GM21717 (cell line): Measurements from ENCODE around the gene UQCRQ.

Experiments used
- ATAC-seq: cut with Tn5 transposase; IDR thresholded peaks from one replicate; pipeline ENCODE4 v1.9.1; 2021; ENCODE audit warnings: mild to moderate bottlenecking, moderate library complexity; ENCODE audit not compliant: unreplicated experiment

UQCRQ gene

GRCh38 chr5:132870801-132871200 is 4.4 kb downstream of the UQCRQ start:
- no peak for ATAC-seq

DNA sequence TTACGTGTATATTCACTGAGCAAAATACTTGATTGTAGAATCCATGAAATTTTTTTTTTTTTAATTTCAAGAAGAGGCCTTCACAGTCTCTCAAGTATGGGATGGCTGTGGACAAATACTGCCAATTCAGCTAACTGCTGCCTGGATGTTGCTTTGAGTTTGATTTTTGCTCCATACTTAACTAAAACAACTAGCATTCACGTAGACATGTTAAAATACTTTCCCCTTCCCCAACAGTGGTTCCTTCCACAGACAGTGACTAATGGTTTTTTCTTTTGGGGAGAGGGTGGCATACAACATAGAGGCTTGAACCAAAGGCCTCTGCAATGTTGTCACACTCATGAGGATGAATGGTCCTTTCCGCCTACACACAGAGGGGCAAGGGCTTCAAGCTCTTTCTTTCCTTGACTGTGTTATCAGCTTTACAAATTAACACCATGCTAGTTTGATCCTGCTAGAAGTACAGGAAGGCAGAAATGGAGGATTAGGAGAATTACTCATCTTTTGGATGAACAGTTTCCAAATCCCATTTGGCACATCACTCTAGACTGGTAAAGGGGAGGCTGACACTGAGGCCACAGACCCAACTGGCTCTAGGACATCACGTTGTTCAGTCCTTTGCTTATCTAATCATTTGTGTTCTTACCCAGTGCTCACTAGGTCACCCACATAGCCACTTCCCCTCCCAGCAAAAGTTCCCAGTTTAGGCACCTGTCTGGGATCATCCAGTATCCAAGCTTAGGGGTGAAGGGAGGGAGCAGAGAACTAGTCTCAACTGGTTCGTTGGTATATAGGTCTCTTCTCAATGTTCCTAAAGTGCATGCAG is 5.2 kb downstream of the UQCRQ start:
- no peak for ATAC-seq

GRCh38 chr5:132872788-132873118 is 6.3 kb downstream of the UQCRQ start:
- no peak for ATAC-seq

GRCh38 chr5:132873119-132873929 is 6.9 kb downstream of the UQCRQ start, which contains the start of gene LEAP2:
Gene LEAP2, plus strand, starts transcription at chr5:132873668. Its CDS starts 27 bp downstream, at chr5:132873695.
- no peak for ATAC-seq

- no peak for ATAC-seq
Measured at GRCh38 chr5:132873930-132874271, 7.5 kb downstream of the UQCRQ start.

- ATAC-seq, result no peak
Measured at GRCh38 chr5:132876020-132876759, 9.7 kb downstream of the UQCRQ start.

- ATAC-seq, result no peak
Measured at GRCh38 chr5:132877466-132877865, 11.0 kb downstream of the UQCRQ start.

DNA sequence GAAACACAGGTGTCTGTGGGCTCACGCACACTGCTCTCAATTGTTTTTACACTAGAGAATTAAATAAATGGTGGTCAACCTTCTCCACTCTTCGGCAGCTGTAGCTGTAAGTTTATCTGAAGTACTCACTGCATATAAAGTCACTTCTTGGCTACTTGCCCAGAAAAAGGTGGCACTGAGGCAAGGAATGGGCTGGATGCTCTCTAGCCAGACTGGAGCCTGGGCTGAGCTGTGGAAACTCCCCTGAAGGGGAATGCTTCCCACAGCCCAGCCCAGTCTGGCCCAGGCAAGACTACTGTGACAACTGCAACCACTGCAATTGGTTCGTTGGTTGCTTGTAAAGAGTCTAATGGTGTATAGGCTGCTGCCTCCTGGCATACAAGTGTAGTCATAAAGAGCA is 11.5 kb downstream of the UQCRQ start:
- ATAC-seq, result no peak

- no peak for ATAC-seq
Measured at GRCh38 chr5:132883261-132883834, 16.9 kb downstream of the UQCRQ start.

DNA sequence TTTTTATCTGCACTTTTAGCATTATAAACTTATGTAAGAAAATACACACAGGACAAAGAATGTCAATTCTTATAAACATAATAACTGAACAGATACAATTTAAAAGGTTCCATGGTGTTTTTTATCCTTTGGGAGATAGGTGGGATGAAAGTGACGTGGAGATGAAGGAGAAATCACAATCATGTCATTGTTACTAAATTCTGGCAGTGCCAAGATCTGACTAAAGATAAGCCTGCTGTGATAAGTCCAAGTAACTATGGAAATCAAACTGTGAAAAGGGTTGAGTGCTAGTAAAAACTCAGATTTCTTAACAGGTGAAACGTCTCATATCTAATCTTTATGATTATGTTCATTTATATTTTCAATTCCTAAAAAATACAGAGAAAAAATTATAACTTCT is 18.1 kb downstream of the UQCRQ start:
- ATAC-seq, result no peak

DNA sequence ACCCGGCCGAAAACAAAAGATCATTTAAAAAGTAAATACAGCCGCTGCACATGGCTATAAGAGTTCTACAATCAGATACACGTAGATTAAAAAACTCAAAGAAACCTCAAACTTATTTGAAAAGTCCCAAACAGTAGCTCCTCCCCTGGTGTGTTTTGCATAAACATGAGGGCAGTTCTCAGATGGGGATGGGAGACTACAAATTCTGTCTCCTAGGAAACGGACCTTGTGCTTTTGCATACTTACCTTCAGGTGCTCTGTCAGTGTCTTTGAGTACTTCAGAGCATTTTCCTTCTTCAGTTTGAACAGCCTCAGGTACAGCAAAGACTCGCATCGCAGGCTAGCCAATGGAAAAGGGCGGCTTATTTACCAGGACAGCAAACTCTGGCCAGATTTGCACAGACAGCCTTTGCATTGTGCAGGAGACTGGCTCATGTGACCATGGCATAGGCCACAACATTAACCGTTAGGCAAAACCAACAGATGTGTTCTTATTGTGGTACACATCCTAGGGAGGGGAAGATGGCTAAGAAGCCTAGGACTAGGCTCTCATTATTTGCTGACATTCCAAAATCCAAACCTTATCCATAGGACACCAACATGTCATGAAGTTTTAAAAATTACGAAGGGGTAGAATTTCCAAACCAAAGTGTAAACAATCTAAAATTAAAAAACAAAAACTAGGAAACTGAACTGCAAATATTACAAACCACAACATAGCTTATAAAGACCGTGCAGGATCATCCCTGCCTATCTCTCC is 19.8 kb downstream of the UQCRQ start:
- ATAC-seq, result no peak

DNA sequence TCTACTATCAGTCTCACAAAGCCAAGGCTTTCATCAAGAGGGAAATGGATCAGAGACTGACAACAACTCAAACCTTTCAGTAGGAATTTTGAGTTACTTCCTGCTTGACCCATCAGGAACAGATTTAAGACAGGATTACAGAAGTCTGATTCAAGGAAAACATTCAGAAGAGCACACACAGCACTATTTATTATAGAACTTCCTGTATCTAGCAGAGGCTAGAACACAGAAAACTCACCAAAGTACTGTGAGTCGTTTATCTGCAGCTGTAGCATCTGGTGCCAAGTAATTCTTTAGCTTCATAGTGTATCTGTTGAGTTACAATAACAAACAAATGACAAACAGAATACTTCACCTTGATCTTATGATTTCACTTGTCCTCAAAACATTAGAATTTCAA is 20.8 kb downstream of the UQCRQ start:
- no peak for ATAC-seq

GRCh38 chr5:132889501-132889900 is 23.1 kb downstream of the UQCRQ start:
- ATAC-seq, result no peak

DNA sequence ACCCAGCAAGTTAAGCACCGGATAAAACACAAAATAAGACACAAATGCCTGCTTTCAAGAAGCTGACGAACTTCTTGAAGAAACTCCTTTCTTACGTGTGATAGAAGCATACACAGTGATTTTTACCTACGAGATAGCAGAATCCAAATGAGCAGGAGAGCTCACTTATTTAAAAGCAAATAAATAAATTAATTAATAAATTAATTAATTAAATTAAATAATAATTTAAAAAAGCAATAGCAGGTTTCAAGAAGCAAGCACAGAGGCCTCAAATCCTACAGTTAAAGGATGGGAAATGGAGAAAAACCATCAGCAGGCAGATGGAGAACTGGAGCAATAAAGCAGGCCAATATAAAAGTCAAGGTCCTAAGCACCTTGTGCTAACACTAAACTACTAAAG is 24.4 kb downstream of the UQCRQ start:
- no peak for ATAC-seq

DNA sequence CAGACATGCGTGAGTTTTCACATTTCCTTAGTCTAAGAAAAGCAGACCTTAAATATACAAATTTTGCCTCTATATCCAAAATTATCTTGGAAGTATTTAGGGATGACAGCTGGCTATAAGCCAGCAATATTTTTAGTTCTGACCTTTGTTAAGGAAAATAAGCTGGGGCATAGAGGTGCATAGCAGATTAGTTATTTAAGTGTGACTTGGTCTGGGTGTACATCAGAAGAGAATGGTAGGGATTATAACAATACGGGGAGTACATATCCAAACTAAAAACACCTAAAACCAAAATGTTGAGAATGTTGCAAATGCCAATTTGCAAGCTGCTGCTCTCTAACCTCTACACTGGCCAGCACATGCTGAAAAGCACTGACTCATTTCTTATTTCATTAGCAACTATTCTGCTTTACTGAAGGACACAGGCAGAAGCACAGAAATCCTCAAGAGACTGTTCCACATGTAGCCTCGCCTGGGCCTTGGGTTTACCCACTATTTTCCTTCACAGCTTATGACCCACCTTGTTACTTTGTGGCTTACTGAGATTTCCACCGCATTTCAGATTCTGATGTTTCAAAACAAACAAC is 29.4 kb downstream of the UQCRQ start:
- no peak for ATAC-seq

GRCh38 chr5:132896685-132897084 is 30.2 kb downstream of the UQCRQ start:
- ATAC-seq, result no peak

GRCh38 chr5:132898094-132898493 is 31.7 kb downstream of the UQCRQ start:
- no peak for ATAC-seq

- ATAC-seq, result no peak
Measured at GRCh38 chr5:132901036-132901435, 34.6 kb downstream of the UQCRQ start.

- ATAC-seq, result no peak
Measured at GRCh38 chr5:132901730-132902129, 35.3 kb downstream of the UQCRQ start.

GRCh38 chr5:132905938-132906337 is 39.5 kb downstream of the UQCRQ start:
- no peak for ATAC-seq
